OCI-LY3 (cell line): ENCODE data around the gene STK33.

Experiments used
- CTCF ChIP-seq: fragments of 200-600, 300-600 bp; sonication (generic); IDR thresholded peaks from 2 replicates; pipeline ENCODE4 v1.5.1; 2014; ENCODE audit warnings: antibody characterized with exemption, low read length, low read depth
- EZH2phosphoT487 ChIP-seq: fragments of 200-600 bp; shearing (Covaris generic); IDR thresholded peaks from 2 replicates; pipeline ENCODE4 v1.6.1; 2018; ENCODE audit warnings: antibody characterized with exemption, mixed run types, low read depth

- no peak for TF ChIP-seq CTCF
- TF ChIP-seq EZH2phosphoT487: no peak
These were observed 23.0 kb upstream of the STK33 start for GRCh38 chr11:8617063-8617462.
